ENCODE measurements around the gene COA3. TPM values are rescaled to one million over a fixed set of nuclear protein-coding genes. Genes with fewer than 3 reads are reported as not detected.
A peak's percentile ranks its signal among the peaks of the same experiment; 100 is the strongest.
"Not testable (repeated sequence)": the region's sequence is repeated elsewhere in the genome, so short reads cannot be mapped to it uniquely, and the experiment has no call there.

The COA3 gene
- total and polyA plus RNA-seq, 4 donors = 62.3 to 294 (median 103) TPM

DNA sequence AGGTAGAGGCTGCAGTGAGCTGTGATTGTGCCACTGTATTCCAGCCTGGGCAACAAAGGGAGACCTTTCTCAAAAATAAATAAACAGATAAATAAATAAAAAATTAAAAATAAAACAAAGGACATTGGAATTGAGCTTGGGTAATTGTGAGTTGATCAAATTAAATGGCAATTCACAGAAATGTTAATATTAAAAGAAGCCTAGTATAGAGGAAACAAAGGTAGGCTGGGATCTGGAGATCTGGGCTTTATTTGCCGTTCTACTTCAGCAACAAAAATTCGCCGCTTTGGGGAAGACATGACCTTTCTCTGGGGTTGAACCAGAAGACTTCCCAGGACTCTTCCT lies 25.6 kb downstream of the COA3 start:
- 6% methylated on average over 3 of the region's 3 CpGs for WGBS
- no peak for DNase-seq (ENCODE audit: low spot score)
- peak overlapping the region; percentile 73 to 95 (median 94) for H3K4me3 ChIP-seq (ENCODE audit: low read depth in 1 of 3, low read length in 3 of 3)
- peaks cover 0 to 23% (median 11%) of the 10 kb centered on the region in 4 donors for H3K36me3 ChIP-seq (ENCODE audit: control insufficient read depth in 4 of 4, insufficient read depth in 3 of 4, low read depth in 1 of 4, low read length in 3 of 4)
- TF ChIP-seq SP1 (IDR thresholded peaks at IDR 0.05) = no peak
- no peak for TF ChIP-seq CTCF (IDR thresholded peaks at IDR 0.05; ENCODE audit: low read depth, low read length, missing input control)
- TF ChIP-seq ATF3 (IDR thresholded peaks at IDR 0.05) = no peak
- no peak for TF ChIP-seq ZBTB33 (IDR thresholded peaks at IDR 0.05)
- TF ChIP-seq FOXA1 (IDR thresholded peaks at IDR 0.05) = no peak
- peak; percentile 71 for TF ChIP-seq NR2F2 (IDR thresholded peaks at IDR 0.05)
- peak; percentile 21 for TF ChIP-seq TAF1 (conservative IDR thresholded peaks at IDR 0.05)
- no peak for TF ChIP-seq RAD21 (IDR thresholded peaks at IDR 0.05)
- no peak for TF ChIP-seq EGR1 (IDR thresholded peaks at IDR 0.05; ENCODE audit: low read depth in 2 of 2)
- TF ChIP-seq YY1 (IDR thresholded peaks at IDR 0.05) = no peak
- H3K27ac ChIP-seq (ENCODE audit: low read depth in 1 of 2, low read length in 2 of 2) = peak overlapping the region; percentile 65 to 75
- no peaks in the 10 kb centered on the region for H3K9me3 ChIP-seq (ENCODE audit: control insufficient read depth in 4 of 4, low read length in 3 of 4)
- no peaks in the 10 kb centered on the region for H3K27me3 ChIP-seq (ENCODE audit: control insufficient read depth in 4 of 4, insufficient read depth in 4 of 4, low read length in 3 of 4)
- peak overlapping the region in 1 of 2 donors; percentile 91 for H3K9ac ChIP-seq (ENCODE audit: low read depth in 1 of 2, low read length in 2 of 2)
- peaks cover 0 to 14% (median 10%) of the 10 kb centered on the region in 4 donors for H3K4me1 ChIP-seq (ENCODE audit: control insufficient read depth in 4 of 4, insufficient read depth in 4 of 4, low read length in 3 of 4)

DNA sequence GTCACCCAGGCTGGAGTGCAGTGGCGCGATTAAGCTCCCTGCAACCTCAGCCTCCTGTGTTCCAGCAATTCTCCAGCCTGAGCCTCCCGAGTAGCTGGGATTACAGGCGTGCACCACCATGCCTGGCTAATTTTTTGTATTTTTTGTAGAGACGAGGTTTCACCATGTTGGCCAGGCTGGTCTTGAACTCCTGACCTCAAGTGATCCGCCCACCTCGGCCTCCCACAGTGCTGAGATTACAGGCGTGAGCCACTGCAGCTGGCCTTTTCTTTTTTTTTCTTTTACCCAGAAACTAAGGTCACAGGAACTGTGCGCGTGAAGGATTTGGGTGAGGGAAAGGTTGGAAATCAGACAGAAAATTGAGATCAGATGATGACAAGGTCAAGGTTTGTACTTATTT lies 28.5 kb downstream of the COA3 start:
- peaks cover 2 to 11% (median 10%) of the 10 kb centered on the region in 4 donors for H3K4me1 ChIP-seq (ENCODE audit: control insufficient read depth in 4 of 4, insufficient read depth in 4 of 4, low read length in 3 of 4)
- not testable (repeated sequence) for H3K27ac ChIP-seq (ENCODE audit: low read depth in 1 of 2, low read length in 2 of 2); H3K27me3 ChIP-seq (ENCODE audit: control insufficient read depth in 4 of 4, insufficient read depth in 4 of 4, low read length in 3 of 4); DNase-seq (ENCODE audit: low spot score); H3K4me3 ChIP-seq (ENCODE audit: low read depth in 1 of 3, low read length in 3 of 3); H3K36me3 ChIP-seq (ENCODE audit: control insufficient read depth in 4 of 4, insufficient read depth in 3 of 4, low read depth in 1 of 4, low read length in 3 of 4); H3K9me3 ChIP-seq (ENCODE audit: control insufficient read depth in 4 of 4, low read length in 3 of 4); H3K9ac ChIP-seq (ENCODE audit: low read depth in 1 of 2, low read length in 2 of 2)
- WGBS = 74% methylated on average over 10 of the region's 10 CpGs

DNA sequence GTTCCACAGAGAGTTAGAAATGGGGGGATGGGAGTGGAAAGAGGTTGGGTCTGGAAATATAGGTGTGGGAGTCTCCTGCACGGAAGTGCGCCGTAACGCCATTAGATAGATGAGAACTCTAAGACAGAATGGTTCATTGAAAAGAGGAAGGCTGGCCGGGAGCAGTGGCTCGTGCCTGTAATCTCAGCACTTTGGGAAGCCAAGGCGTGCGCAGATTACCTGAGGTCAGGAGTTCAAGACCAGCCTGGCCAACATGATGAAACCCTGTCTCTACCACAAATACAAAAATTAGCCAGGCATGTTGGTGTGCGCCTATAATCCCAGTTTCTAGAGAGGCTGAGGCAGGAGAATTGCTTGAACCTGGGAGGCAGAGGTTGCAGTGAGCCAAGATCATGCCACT lies 30.5 kb downstream of the COA3 start:
- not testable (repeated sequence) for H3K36me3 ChIP-seq (ENCODE audit: control insufficient read depth in 4 of 4, insufficient read depth in 3 of 4, low read depth in 1 of 4, low read length in 3 of 4); H3K9me3 ChIP-seq (ENCODE audit: control insufficient read depth in 4 of 4, low read length in 3 of 4); H3K27ac ChIP-seq (ENCODE audit: low read depth in 1 of 2, low read length in 2 of 2); H3K27me3 ChIP-seq (ENCODE audit: control insufficient read depth in 4 of 4, insufficient read depth in 4 of 4, low read length in 3 of 4); DNase-seq (ENCODE audit: low spot score); H3K4me3 ChIP-seq (ENCODE audit: low read depth in 1 of 3, low read length in 3 of 3); H3K4me1 ChIP-seq (ENCODE audit: control insufficient read depth in 4 of 4, insufficient read depth in 4 of 4, low read length in 3 of 4); H3K9ac ChIP-seq (ENCODE audit: low read depth in 1 of 2, low read length in 2 of 2)
- 80% methylated on average over 9 of the region's 9 CpGs for WGBS

DNA sequence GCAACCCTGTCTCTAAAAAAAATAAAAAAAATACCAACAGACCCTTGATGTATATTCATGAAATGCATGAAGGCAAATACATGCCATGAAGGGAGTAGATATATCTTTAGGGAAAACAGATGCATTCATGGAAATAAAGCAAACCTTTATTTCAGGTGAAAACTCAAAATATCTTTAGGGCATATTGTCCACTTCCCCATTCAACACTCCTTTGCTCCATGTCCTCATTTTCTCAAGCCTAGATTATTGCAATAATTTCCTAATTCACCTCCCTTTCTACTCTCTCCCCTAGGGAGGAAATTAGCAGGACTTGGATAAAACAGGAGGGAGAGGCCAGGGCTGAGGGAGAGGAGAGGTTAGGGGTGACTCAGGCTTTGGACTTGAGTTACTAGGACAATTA lies 31.0 kb downstream of the COA3 start:
- peaks cover 0 to 2% (median 0%) of the 10 kb centered on the region in 4 donors for H3K27me3 ChIP-seq (ENCODE audit: control insufficient read depth in 4 of 4, insufficient read depth in 4 of 4, low read length in 3 of 4)
- no peak overlapping the region for H3K4me3 ChIP-seq (ENCODE audit: low read depth in 1 of 3, low read length in 3 of 3)
- H3K9me3 ChIP-seq (ENCODE audit: control insufficient read depth in 4 of 4, low read length in 3 of 4) = no peaks in the 10 kb centered on the region
- DNase-seq (ENCODE audit: low spot score) = no peak
- no peak overlapping the region for H3K27ac ChIP-seq (ENCODE audit: low read depth in 1 of 2, low read length in 2 of 2)
- H3K9ac ChIP-seq (ENCODE audit: low read depth in 1 of 2, low read length in 2 of 2) = no peak overlapping the region
- H3K36me3 ChIP-seq (ENCODE audit: control insufficient read depth in 4 of 4, insufficient read depth in 3 of 4, low read depth in 1 of 4, low read length in 3 of 4) = no peaks in the 10 kb centered on the region
- H3K4me1 ChIP-seq (ENCODE audit: control insufficient read depth in 4 of 4, insufficient read depth in 4 of 4, low read length in 3 of 4) = peaks cover 0 to 2% (median 0%) of the 10 kb centered on the region in 4 donors
- no peak for TF ChIP-seq EGR1 (IDR thresholded peaks at IDR 0.05; ENCODE audit: low read depth in 2 of 2)
- no peak for TF ChIP-seq ZBTB33 (IDR thresholded peaks at IDR 0.05)
- TF ChIP-seq, protein P1, sequence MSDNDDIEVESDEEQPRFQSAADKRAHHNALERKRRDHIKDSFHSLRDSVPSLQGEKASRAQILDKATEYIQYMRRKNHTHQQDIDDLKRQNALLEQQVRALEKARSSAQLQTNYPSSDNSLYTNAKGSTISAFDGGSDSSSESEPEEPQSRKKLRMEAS (IDR thresholded peaks at IDR 0.05) = no peak
- no peak for TF ChIP-seq FOXA2 (IDR thresholded peaks at IDR 0.05)
- TF ChIP-seq CTCF (IDR thresholded peaks at IDR 0.05; ENCODE audit: low read depth, low read length, missing input control) = no peak
- no peak for TF ChIP-seq JUND (IDR thresholded peaks at IDR 0.05)
- no peak for TF ChIP-seq RAD21 (IDR thresholded peaks at IDR 0.05)
- no peak for TF ChIP-seq GABPA (IDR thresholded peaks at IDR 0.05 in 1 of 2, conservative IDR thresholded peaks at IDR 0.05 in 1 of 2)
- TF ChIP-seq NR2F2 (IDR thresholded peaks at IDR 0.05) = no peak
- no peak for TF ChIP-seq SP1 (IDR thresholded peaks at IDR 0.05)
- no peak for TF ChIP-seq TAF1 (conservative IDR thresholded peaks at IDR 0.05)
- TF ChIP-seq FOXA1 (IDR thresholded peaks at IDR 0.05) = no peak
